Right lobe of liver (tissue), 4 donors: ENCODE measurements around the gene GIPC2.

Source experiments
- POLR2A ChIP-seq: fragments of 450-650 bp; IDR thresholded peaks from one replicate; pipeline ENCODE4 v1.6.1; 2017; ENCODE audit warnings: antibody characterized with exemption, mild to moderate bottlenecking
- TF ChIP-seq, protein P1 (sequence below), 4 donors: fragments of 200-600 bp in 3 of 4; fragments of 450-650 bp in 1 of 4; IDR thresholded peaks; one replicate each; pipeline versions ENCODE4 v1.5.1 to v1.8.0; 2016 to 2022; ENCODE audit warnings: antibody characterized with exemption in 4 of 4, mild to moderate bottlenecking in 2 of 4
- donor health status: DM: no; HTN: no; CAD: no.
- donor health status: DM: no; HTN: no; CAD: no.
- donor health status: DM: no; HTN: yes; CAD: no.

DNA sequence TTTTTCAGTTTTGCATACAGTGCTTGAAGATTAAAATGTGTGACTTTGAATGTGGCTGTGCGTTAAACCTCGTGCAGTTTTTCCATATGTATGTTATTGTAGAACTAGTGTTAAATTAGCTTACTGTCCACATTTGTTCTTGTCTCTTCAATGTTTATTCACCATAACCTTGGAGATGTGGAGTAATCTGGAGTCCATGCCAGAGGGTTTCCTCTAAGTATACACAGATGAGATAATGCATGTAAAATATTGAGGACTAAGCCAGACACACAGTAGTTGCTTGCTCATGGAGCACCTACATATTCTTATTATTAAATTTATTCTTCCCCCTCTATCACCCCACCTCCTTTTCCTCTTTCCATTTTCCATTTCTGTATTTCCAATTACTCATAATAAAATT lies 7.7 kb upstream of the GIPC2 start:
- TF ChIP-seq, protein P1, sequence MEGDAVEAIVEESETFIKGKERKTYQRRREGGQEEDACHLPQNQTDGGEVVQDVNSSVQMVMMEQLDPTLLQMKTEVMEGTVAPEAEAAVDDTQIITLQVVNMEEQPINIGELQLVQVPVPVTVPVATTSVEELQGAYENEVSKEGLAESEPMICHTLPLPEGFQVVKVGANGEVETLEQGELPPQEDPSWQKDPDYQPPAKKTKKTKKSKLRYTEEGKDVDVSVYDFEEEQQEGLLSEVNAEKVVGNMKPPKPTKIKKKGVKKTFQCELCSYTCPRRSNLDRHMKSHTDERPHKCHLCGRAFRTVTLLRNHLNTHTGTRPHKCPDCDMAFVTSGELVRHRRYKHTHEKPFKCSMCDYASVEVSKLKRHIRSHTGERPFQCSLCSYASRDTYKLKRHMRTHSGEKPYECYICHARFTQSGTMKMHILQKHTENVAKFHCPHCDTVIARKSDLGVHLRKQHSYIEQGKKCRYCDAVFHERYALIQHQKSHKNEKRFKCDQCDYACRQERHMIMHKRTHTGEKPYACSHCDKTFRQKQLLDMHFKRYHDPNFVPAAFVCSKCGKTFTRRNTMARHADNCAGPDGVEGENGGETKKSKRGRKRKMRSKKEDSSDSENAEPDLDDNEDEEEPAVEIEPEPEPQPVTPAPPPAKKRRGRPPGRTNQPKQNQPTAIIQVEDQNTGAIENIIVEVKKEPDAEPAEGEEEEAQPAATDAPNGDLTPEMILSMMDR (IDR thresholded peaks at IDR 0.05): no peak
- no peak for TF ChIP-seq POLR2A
